Renal cortex interstitium (tissue), 11 donors: ENCODE measurements around the gene HDAC10. TPM values are rescaled to one million over a fixed set of nuclear protein-coding genes. Genes with fewer than 3 reads are reported as not detected.
"Not testable (repeated sequence)": the region's sequence is repeated elsewhere in the genome, so short reads cannot be mapped to it uniquely, and the experiment has no call there.

Experiments used
- DNase-seq, 11 donors: peaks; one replicate each; pipeline ENCODE4 v3.0.0-alpha.2; 2013; ENCODE audit warnings: low read depth in 9 of 11, low spot score in 4 of 11; ENCODE audit errors: extremely low read depth in 1 of 11
- polyA plus RNA-seq, 3 donors: library from polyadenylated mRNA; unstranded; fragments of 120-200 nt; gene quantifications; one replicate each; pipeline ENCODE4 v1.2.1, GENCODE V29; 2013; ENCODE audit not compliant: insufficient read length in 3 of 3

Gene HDAC10
- polyA plus RNA-seq, 3 donors = 17.1 to 34.3 (median 27.7) TPM

GRCh38 chr22:50286701-50287318 is 35.7 kb upstream of the HDAC10 start:
- DNase-seq = no peak

GRCh38 chr22:50286275-50286674 is 35.2 kb upstream of the HDAC10 start:
- DNase-seq = no peak

GRCh38 chr22:50285568-50286229 is 34.6 kb upstream of the HDAC10 start:
- no peak for DNase-seq

- no peak for DNase-seq
Measured at GRCh38 chr22:50284479-50284878, 33.4 kb upstream of the HDAC10 start.

- no peak for DNase-seq
Measured at GRCh38 chr22:50283821-50284220, 32.8 kb upstream of the HDAC10 start.

GRCh38 chr22:50282361-50283155 is 31.5 kb upstream of the HDAC10 start:
- peak in 1 of 11 donors; percentile 47 for DNase-seq

- DNase-seq = no peak
Measured at GRCh38 chr22:50281957-50282356, 30.9 kb upstream of the HDAC10 start.

GRCh38 chr22:50281384-50281760 is 30.3 kb upstream of the HDAC10 start:
- DNase-seq = no peak

GRCh38 chr22:50280708-50281383 is 29.8 kb upstream of the HDAC10 start:
- DNase-seq = no peak

GRCh38 chr22:50280022-50280707 is 29.1 kb upstream of the HDAC10 start:
- DNase-seq = no peak

GRCh38 chr22:50278956-50279619 is 28.0 kb upstream of the HDAC10 start:
- no peak for DNase-seq

GRCh38 chr22:50278461-50278860 is 27.4 kb upstream of the HDAC10 start:
- DNase-seq = no peak

- DNase-seq = no peak
Measured at GRCh38 chr22:50277761-50278160, 26.7 kb upstream of the HDAC10 start.

GRCh38 chr22:50276143-50276542 is 25.1 kb upstream of the HDAC10 start:
- DNase-seq = no peak

- DNase-seq = no peak
Measured at GRCh38 chr22:50275181-50276055, 24.4 kb upstream of the HDAC10 start.

GRCh38 chr22:50274771-50275170 is 23.7 kb upstream of the HDAC10 start:
- no peak for DNase-seq

- DNase-seq = no peak
Measured at GRCh38 chr22:50274311-50274710, 23.2 kb upstream of the HDAC10 start.

- not testable (repeated sequence) for DNase-seq
Measured at GRCh38 chr22:50273781-50274180, 22.7 kb upstream of the HDAC10 start.
